ENCODE results near the gene RPS6KA5.
A peak's percentile ranks its signal among the peaks of the same experiment; 100 is the strongest.
"Not testable (repeated sequence)": the region's sequence is repeated elsewhere in the genome, so short reads cannot be mapped to it uniquely, and the experiment has no call there.

The RPS6KA5 gene

GRCh38 chr14:91067186-91067585 lies 6.7 kb upstream of the RPS6KA5 start:
- no peak for DNase-seq (ENCODE audit: low read depth in 3 of 3)

- DNase-seq (ENCODE audit: low read depth in 3 of 3), result no peak
Measured at GRCh38 chr14:91065266-91065665, 4.8 kb upstream of the RPS6KA5 start.

- no peak for DNase-seq (ENCODE audit: low read depth in 3 of 3)
Measured at GRCh38 chr14:91063119-91063518, 2.7 kb upstream of the RPS6KA5 start.

GRCh38 chr14:91062600-91062999 lies 2.2 kb upstream of the RPS6KA5 start:
- DNase-seq (ENCODE audit: low read depth in 3 of 3), result no peak

GRCh38 chr14:91061056-91061887 lies 831 bp upstream of the RPS6KA5 start:
- no peak for DNase-seq (ENCODE audit: low read depth in 3 of 3)

- peak in 1 of 3 donors; percentile 38 for DNase-seq (ENCODE audit: low read depth in 3 of 3)
Measured at GRCh38 chr14:91059576-91060350, 678 bp downstream of the RPS6KA5 start.

GRCh38 chr14:91058042-91058581 lies 2.3 kb downstream of the RPS6KA5 start:
- DNase-seq (ENCODE audit: low read depth in 3 of 3), result no peak

GRCh38 chr14:91056361-91056760 lies 4.1 kb downstream of the RPS6KA5 start:
- DNase-seq (ENCODE audit: low read depth in 3 of 3), result no peak

GRCh38 chr14:91055016-91055415 lies 5.4 kb downstream of the RPS6KA5 start:
- DNase-seq (ENCODE audit: low read depth in 3 of 3), result no peak

- DNase-seq (ENCODE audit: low read depth in 3 of 3), result no peak
Measured at GRCh38 chr14:91048676-91049075, 11.8 kb downstream of the RPS6KA5 start.

- no peak for DNase-seq (ENCODE audit: low read depth in 3 of 3)
Measured at GRCh38 chr14:91048265-91048664, 12.2 kb downstream of the RPS6KA5 start.

GRCh38 chr14:91047174-91047753 lies 13.2 kb downstream of the RPS6KA5 start:
- DNase-seq (ENCODE audit: low read depth in 3 of 3), result no peak

- no peak for DNase-seq (ENCODE audit: low read depth in 3 of 3)
Measured at GRCh38 chr14:91046488-91047072, 13.9 kb downstream of the RPS6KA5 start.

GRCh38 chr14:91041450-91041849 lies 19.0 kb downstream of the RPS6KA5 start:
- DNase-seq (ENCODE audit: low read depth in 3 of 3), result no peak

GRCh38 chr14:91040545-91040944 lies 19.9 kb downstream of the RPS6KA5 start:
- DNase-seq (ENCODE audit: low read depth in 3 of 3), result no peak

GRCh38 chr14:91038439-91038838 lies 22.0 kb downstream of the RPS6KA5 start:
- no peak for DNase-seq (ENCODE audit: low read depth in 3 of 3)

- no peak for DNase-seq (ENCODE audit: low read depth in 3 of 3)
Measured at GRCh38 chr14:91036741-91037469, 23.5 kb downstream of the RPS6KA5 start.

- DNase-seq (ENCODE audit: low read depth in 3 of 3), result no peak
Measured at GRCh38 chr14:91035855-91036254, 24.6 kb downstream of the RPS6KA5 start.

- not testable (repeated sequence) for DNase-seq (ENCODE audit: low read depth in 3 of 3)
Measured at GRCh38 chr14:91034379-91034778, 26.1 kb downstream of the RPS6KA5 start.

- DNase-seq (ENCODE audit: low read depth in 3 of 3), result no peak
Measured at GRCh38 chr14:91032248-91032647, 28.2 kb downstream of the RPS6KA5 start.

- no peak for DNase-seq (ENCODE audit: low read depth in 3 of 3)
Measured at GRCh38 chr14:91031666-91032065, 28.8 kb downstream of the RPS6KA5 start.
